Measurements from ENCODE around the gene AGBL5.

- TF ChIP-seq POLR2AphosphoS5 (IDR thresholded peaks at IDR 0.05; ENCODE audit: borderline replicate concordance, low read depth, low read length), result no peak
- no peak for TF ChIP-seq EZH2 (IDR thresholded peaks at IDR 0.05)
- no peak for TF ChIP-seq FOXP2 (optimal IDR thresholded peaks at IDR 0.05; ENCODE audit: control extremely low read depth, extremely low read length, insufficient read depth)
Measured at GRCh38 chr2:27093430-27094352, 42.2 kb downstream of the AGBL5 start.

Measured in SK-N-MC (cell line).